PC-9 (cell line): ENCODE measurements around the gene CNTN1.

Experiments used
- EZH2 ChIP-seq: fragments of 200-600 bp; sonication (generic); IDR thresholded peaks from 2 replicates; pipeline ENCODE4 v1.8.0; 2017; ENCODE audit warnings: antibody characterized with exemption, low read depth
- TF ChIP-seq, protein P1 (sequence below): fragments of 200-600 bp; sonication (generic); conservative IDR thresholded peaks from 2 replicates; pipeline ENCODE4 v1.6.1; 2017; ENCODE audit warnings: mixed run types, antibody characterized with exemption, mild to moderate bottlenecking, moderate library complexity

GRCh38 chr12:40643506-40643905 lies 48.7 kb upstream of the CNTN1 start:
- no peak for TF ChIP-seq EZH2
- TF ChIP-seq, protein P1, sequence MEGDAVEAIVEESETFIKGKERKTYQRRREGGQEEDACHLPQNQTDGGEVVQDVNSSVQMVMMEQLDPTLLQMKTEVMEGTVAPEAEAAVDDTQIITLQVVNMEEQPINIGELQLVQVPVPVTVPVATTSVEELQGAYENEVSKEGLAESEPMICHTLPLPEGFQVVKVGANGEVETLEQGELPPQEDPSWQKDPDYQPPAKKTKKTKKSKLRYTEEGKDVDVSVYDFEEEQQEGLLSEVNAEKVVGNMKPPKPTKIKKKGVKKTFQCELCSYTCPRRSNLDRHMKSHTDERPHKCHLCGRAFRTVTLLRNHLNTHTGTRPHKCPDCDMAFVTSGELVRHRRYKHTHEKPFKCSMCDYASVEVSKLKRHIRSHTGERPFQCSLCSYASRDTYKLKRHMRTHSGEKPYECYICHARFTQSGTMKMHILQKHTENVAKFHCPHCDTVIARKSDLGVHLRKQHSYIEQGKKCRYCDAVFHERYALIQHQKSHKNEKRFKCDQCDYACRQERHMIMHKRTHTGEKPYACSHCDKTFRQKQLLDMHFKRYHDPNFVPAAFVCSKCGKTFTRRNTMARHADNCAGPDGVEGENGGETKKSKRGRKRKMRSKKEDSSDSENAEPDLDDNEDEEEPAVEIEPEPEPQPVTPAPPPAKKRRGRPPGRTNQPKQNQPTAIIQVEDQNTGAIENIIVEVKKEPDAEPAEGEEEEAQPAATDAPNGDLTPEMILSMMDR = no peak
